WERI-Rb-1 (cell line): ENCODE measurements around the gene FGF21.

Experiments
- DNase-seq: peaks from one replicate; pipeline ENCODE4 v3.0.0-alpha.2; 2020
- H3K27ac ChIP-seq: fragments of 250-450 bp; sonication (Bioruptor Pico); 2 replicates; pipeline ENCODE4 v1.5.1; 2020; ENCODE audit warnings: mild to moderate bottlenecking, moderate library complexity
- H3K27me3 ChIP-seq: fragments of 250-450 bp; sonication (Bioruptor Pico); 2 replicates; pipeline ENCODE4 v1.5.1; 2021; ENCODE audit warnings: mild to moderate bottlenecking, low read depth, moderate library complexity; ENCODE audit not compliant: insufficient read depth, severe bottlenecking
- H3K36me3 ChIP-seq: fragments of 250-450 bp; sonication (Bioruptor Pico); 2 replicates; pipeline ENCODE4 v1.5.1; 2020; ENCODE audit warnings: mild to moderate bottlenecking, moderate library complexity
- H3K4me3 ChIP-seq: 2 replicates; pipeline ENCODE4 v1.5.1; 2011; ENCODE audit warnings: low read depth, mild to moderate bottlenecking, control low read depth, low read length
- H3K9me3 ChIP-seq: fragments of 250-450 bp; sonication (Bioruptor Pico); 2 replicates; pipeline ENCODE4 v1.5.1; 2021; ENCODE audit warnings: mild to moderate bottlenecking, moderate library complexity; ENCODE audit not compliant: severe bottlenecking
- CTCF ChIP-seq: IDR thresholded peaks from 2 replicates; pipeline ENCODE4 v1.5.1; 2011; ENCODE audit warnings: low read depth, mild to moderate bottlenecking, control low read depth, inconsistent platforms, low read length

The FGF21 gene

GRCh38 chr19:48798937-48799336 is 43.6 kb downstream of the FGF21 start:
- peak; percentile 82 for DNase-seq
- TF ChIP-seq CTCF: no peak
- Histone ChIP-seq H3K36me3 (peaks cover 12% of the 10 kb centered on the region), H3K4me3 (no peak overlapping the region), H3K9me3 (no peaks in the 10 kb centered on the region), H3K27ac (peak overlapping the region; percentile 80), H3K27me3 (no peaks in the 10 kb centered on the region)

GRCh38 chr19:48799358-48800300 is 44.3 kb downstream of the FGF21 start:
- Histone ChIP-seq H3K36me3 (peaks cover 15% of the 10 kb centered on the region), H3K9me3 (no peaks in the 10 kb centered on the region), H3K27me3 (no peaks in the 10 kb centered on the region), H3K4me3 (no peak overlapping the region), H3K27ac (peak overlapping the region; percentile 80)
- DNase-seq: no peak
- TF ChIP-seq CTCF: no peak

- Histone ChIP-seq H3K27ac (no peak overlapping the region), H3K36me3 (peaks cover 20% of the 10 kb centered on the region), H3K9me3 (no peaks in the 10 kb centered on the region), H3K27me3 (no peaks in the 10 kb centered on the region), H3K4me3 (no peak overlapping the region)
- no peak for DNase-seq
- TF ChIP-seq CTCF: no peak
Observed at GRCh38 chr19:48802623-48803022, 47.3 kb downstream of the FGF21 start.

GRCh38 chr19:48804496-48804895 is 49.2 kb downstream of the FGF21 start:
- Histone ChIP-seq H3K27ac (no peak overlapping the region), H3K27me3 (no peaks in the 10 kb centered on the region), H3K9me3 (no peaks in the 10 kb centered on the region), H3K36me3 (peaks cover 23% of the 10 kb centered on the region), H3K4me3 (no peak overlapping the region)
- TF ChIP-seq CTCF: no peak
- DNase-seq: no peak

- no peak for TF ChIP-seq CTCF
- no peak overlapping the region for H3K27ac ChIP-seq
Observed at GRCh38 chr19:48805452-48805851, 50.1 kb downstream of the FGF21 start.

GRCh38 chr19:48806518-48806817 is 51.1 kb downstream of the FGF21 start:
- Histone ChIP-seq H3K27me3 (no peaks in the 10 kb centered on the region), H3K36me3 (peaks cover 23% of the 10 kb centered on the region), H3K4me3 (no peak overlapping the region), H3K9me3 (no peaks in the 10 kb centered on the region), H3K27ac (no peak overlapping the region)
- TF ChIP-seq CTCF: no peak
- no peak for DNase-seq

More at GRCh38 chr19:48805452-48805851, 50.1 kb downstream of the FGF21 start:
- H3K27me3 ChIP-seq: no peaks in the 10 kb centered on the region
- no peaks in the 10 kb centered on the region for H3K9me3 ChIP-seq
- H3K36me3 ChIP-seq: peaks cover 23% of the 10 kb centered on the region
- H3K4me3 ChIP-seq: no peak overlapping the region
- no peak for DNase-seq
